WTC11 (cell line): ENCODE measurements around the gene METTL1. TPM values are rescaled to one million over a fixed set of nuclear protein-coding genes. Genes with fewer than 3 reads are reported as not detected.

Experiments
- ATAC-seq: fragments of 200-7000 bp; cut with Tn5 transposase; 2 replicates; pipeline ENCODE4 v1.10.0; 2021; ENCODE audit warnings: mild to moderate bottlenecking, moderate library complexity
- Bru-seq: library from RNA; stranded (reverse); fragments of 400-500 nt; gene quantifications from one replicate; lab custom pipeline; 2021; lab: Mats Ljungman, UMichigan
- CTCF ChIA-PET: fragments of 300-600 bp; sonication (Branson Sonifier 250); formaldehyde crosslinking; loops from one replicate; lab custom pipeline; 2021; ENCODE audit warnings: antibody characterized with exemption; lab: Charles Lee
- POLR2A ChIA-PET: fragments of 350-600 bp; sonication (Branson Sonifier 250); formaldehyde crosslinking; loops from one replicate; lab custom pipeline; 2021; ENCODE audit warnings: antibody characterized with exemption; lab: Charles Lee
- DNase-seq: peaks from one replicate; pipeline ENCODE4 v3.0.0; 2021; ENCODE audit warnings: low spot score
- H3K27ac Mint-ChIP-seq: 2 replicates; pipeline ENCODE4 v1.8.0; 2021; ENCODE audit warnings: mixed read lengths
- H3K27me3 Mint-ChIP-seq: 2 replicates; pipeline ENCODE4 v1.8.0; 2021; ENCODE audit warnings: low read depth, mild to moderate bottlenecking, moderate library complexity, mixed read lengths
- H3K36me3 Mint-ChIP-seq: 2 replicates; pipeline ENCODE4 v1.8.0; 2021; ENCODE audit warnings: mixed read lengths
- H3K4me1 Mint-ChIP-seq: 2 replicates; pipeline ENCODE4 v1.8.0; 2022; ENCODE audit warnings: mixed read lengths
- H3K4me3 Mint-ChIP-seq: 2 replicates; pipeline ENCODE4 v1.8.0; 2021; ENCODE audit warnings: mild to moderate bottlenecking, moderate library complexity, mixed read lengths
- H3K9me3 Mint-ChIP-seq: 2 replicates; pipeline ENCODE4 v1.8.0; 2021; ENCODE audit warnings: mixed read lengths
- ARID4B ChIP-seq: sonication (generic); formaldehyde crosslinking; IDR thresholded peaks from 2 replicates; pipeline ENCODE4 v1.8.0; 2023; ENCODE audit warnings: missing genetic modification reagents, mild to moderate bottlenecking, borderline replicate concordance
- ATF3 ChIP-seq: sonication (generic); formaldehyde crosslinking; conservative IDR thresholded peaks from 2 replicates; pipeline ENCODE4 v1.8.1; 2022; ENCODE audit warnings: mild to moderate bottlenecking, missing genetic modification reagents
- CREM ChIP-seq: sonication (generic); formaldehyde crosslinking; IDR thresholded peaks from 2 replicates; pipeline ENCODE4 v1.8.1; 2022; ENCODE audit warnings: mild to moderate bottlenecking, missing genetic modification reagents, moderate library complexity
- EMX1 ChIP-seq: fragments of 250-450 bp; sonication (Bioruptor Pico); IDR thresholded peaks from 2 replicates; pipeline ENCODE4 v1.8.0; 2021; ENCODE audit warnings: mild to moderate bottlenecking
- GRHL2 ChIP-seq: fragments of 250-450 bp; sonication (Bioruptor Pico); IDR thresholded peaks from 2 replicates; pipeline ENCODE4 v1.8.0; 2022; ENCODE audit warnings: mild to moderate bottlenecking, moderate library complexity; ENCODE audit not compliant: insufficient replicate concordance, severe bottlenecking
- KAT7 ChIP-seq: sonication (generic); formaldehyde crosslinking; IDR thresholded peaks from 2 replicates; pipeline ENCODE4 v1.8.1; 2023; ENCODE audit warnings: missing genetic modification reagents, mild to moderate bottlenecking, borderline replicate concordance
- MLX ChIP-seq: sonication (generic); formaldehyde crosslinking; IDR thresholded peaks from 2 replicates; pipeline ENCODE4 v1.8.1; 2023; ENCODE audit warnings: mild to moderate bottlenecking, missing genetic modification reagents, moderate library complexity
- MXD4 ChIP-seq: fragments of 250-450 bp; sonication (Bioruptor Pico); IDR thresholded peaks from 2 replicates; pipeline ENCODE4 v1.8.0; 2021; ENCODE audit warnings: mild to moderate bottlenecking, moderate library complexity, borderline replicate concordance
- NR1H2 ChIP-seq: sonication (generic); formaldehyde crosslinking; IDR thresholded peaks from 2 replicates; pipeline ENCODE4 v1.9.0; 2021; ENCODE audit warnings: mild to moderate bottlenecking, moderate library complexity, missing genetic modification reagents
- RELA ChIP-seq: sonication (generic); formaldehyde crosslinking; IDR thresholded peaks from 2 replicates; pipeline ENCODE4 v1.8.1; 2022; ENCODE audit warnings: missing genetic modification reagents, mild to moderate bottlenecking, borderline replicate concordance
- SMAD4 ChIP-seq: sonication (generic); formaldehyde crosslinking; IDR thresholded peaks from 2 replicates; pipeline ENCODE4 v1.8.0; 2022; ENCODE audit warnings: mild to moderate bottlenecking, missing genetic modification reagents
- TCF7 ChIP-seq: sonication (generic); formaldehyde crosslinking; IDR thresholded peaks from 2 replicates; pipeline ENCODE4 v1.8.0; 2022; ENCODE audit warnings: mild to moderate bottlenecking, low read depth, missing genetic modification reagents, moderate library complexity
- TEAD1 ChIP-seq: sonication (generic); formaldehyde crosslinking; IDR thresholded peaks from 2 replicates; pipeline ENCODE4 v1.8.0; 2022; ENCODE audit warnings: mild to moderate bottlenecking, missing genetic modification reagents
- ZBTB21 ChIP-seq: sonication (generic); formaldehyde crosslinking; IDR thresholded peaks from 2 replicates; pipeline ENCODE4 v1.8.1; 2023; ENCODE audit warnings: mild to moderate bottlenecking, missing genetic modification reagents, borderline replicate concordance
- ZNF121 ChIP-seq: sonication (generic); formaldehyde crosslinking; IDR thresholded peaks from 2 replicates; pipeline ENCODE4 v1.8.0; 2023; ENCODE audit warnings: missing genetic modification reagents
- ZNF532 ChIP-seq: fragments of 250-450 bp; sonication (Bioruptor Pico); IDR thresholded peaks from 2 replicates; pipeline ENCODE4 v1.9.0; 2021; ENCODE audit warnings: mild to moderate bottlenecking, borderline replicate concordance
- ZNF671 ChIP-seq: fragments of 250-450 bp; sonication (Bioruptor Pico); IDR thresholded peaks from 2 replicates; pipeline ENCODE4 v1.8.0; 2021; ENCODE audit warnings: mild to moderate bottlenecking
- long read RNA-seq, 3 experiments: library from RNA in 1 of 3; library from capped mRNA in 1 of 3; library from polyadenylated mRNA in 1 of 3; unstranded in 2 of 3; stranded (forward) in 1 of 3; transcript quantifications; one replicate each; pipeline ENCODE4 v2.0.0, GENCODE V29; 2021
- total RNA-seq: library from RNA; stranded (reverse); gene quantifications from 3 replicates; pipeline ENCODE4 v1.2.3, GENCODE V29; 2021
- TF ChIP-seq, protein P1 (sequence below): sonication (generic); formaldehyde crosslinking; IDR thresholded peaks from 2 replicates; pipeline ENCODE4 v1.8.1; 2023; ENCODE audit warnings: mild to moderate bottlenecking, missing genetic modification reagents, moderate library complexity
- TF ChIP-seq, protein P2 (sequence below): sonication (generic); formaldehyde crosslinking; IDR thresholded peaks from 2 replicates; pipeline ENCODE4 v1.8.0; 2022; ENCODE audit warnings: mild to moderate bottlenecking, missing genetic modification reagents

METTL1 gene
- total RNA-seq: 25.5 to 31.7 TPM (median 28.6 TPM) in 3 replicates
- Bru-seq, nascent RNA: percentile 87 among the genes with signal in this experiment
- long read RNA-seq, experiment 1, transcript METTL1-201 (5 exons, 1,096 nt): minor isoform, 5 of 86 reads
- long read RNA-seq, experiment 1, transcript METTL1-202 (6 exons, 2,066 nt): major isoform, 58 of 86 reads
- long read RNA-seq, experiment 1, partial matches to known transcripts: 2 of 86 reads
- long read RNA-seq, experiment 1, other reads (novel, unspliced or antisense): 21 of 86 reads
- long read RNA-seq, experiment 2, transcript METTL1-202 (6 exons, 2,066 nt): major isoform, 16 of 20 reads
- long read RNA-seq, experiment 2, partial matches to known transcripts: 1 of 20 reads
- long read RNA-seq, experiment 2, other reads (novel, unspliced or antisense): 3 of 20 reads
- long read RNA-seq, experiment 3, transcript METTL1-202 (6 exons, 2,066 nt): major isoform, 88 of 155 reads
- long read RNA-seq, experiment 3, transcript METTL1-201 (5 exons, 1,096 nt): minor isoform, 13 of 155 reads
- long read RNA-seq, experiment 3, partial matches to known transcripts: 39 of 155 reads
- long read RNA-seq, experiment 3, other reads (novel, unspliced or antisense): 15 of 155 reads

DNA sequence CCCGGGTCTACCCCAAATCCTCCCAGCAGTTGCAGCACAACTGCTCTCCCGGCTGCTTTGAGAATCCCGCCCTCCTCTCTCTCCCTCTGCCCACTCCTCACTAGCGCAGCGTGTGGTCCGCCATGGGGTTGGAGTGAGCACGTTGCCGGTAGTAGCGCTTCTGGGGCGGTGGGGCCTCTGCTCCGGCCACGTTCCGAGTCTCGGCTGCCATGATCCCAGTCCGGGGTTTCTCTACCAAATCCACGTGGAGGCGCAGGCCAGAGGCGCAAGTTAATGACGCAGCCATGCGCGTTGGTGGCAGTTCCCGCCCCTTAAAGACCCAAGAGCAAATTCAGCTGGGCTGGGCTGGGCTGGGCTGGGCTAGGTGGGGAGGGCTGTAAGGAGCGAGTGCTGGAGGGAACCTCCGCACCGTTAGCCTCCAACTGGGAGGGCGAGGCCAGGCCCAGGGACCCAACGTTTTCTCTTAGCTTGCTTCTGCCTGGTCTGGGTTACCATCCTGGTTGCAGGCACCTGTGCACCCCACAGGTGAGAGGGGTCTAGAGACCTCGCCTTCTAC is at the start of gene METTL1:
METTL1 (minus strand) TSS at position 233 of the 556 bp plus-strand sequence; CDS start at position 211, 22 bp downstream.
- H3K9me3 Mint-ChIP-seq: no peaks in the 10 kb centered on the region
- H3K27ac Mint-ChIP-seq: peak within 1 kb of the TSS; percentile 100
- POLR2A ChIA-PET: interaction anchor here (0.7 to 1.0 kb wide), 10 partner anchors 8 to 81 kb away, joined by 3 to 6 read pairs (median 4); partner anchors contain the start of genes CDK4, CTDSP2 and TSPAN31
- peaks cover 10% of the 10 kb centered on the region for H3K4me1 Mint-ChIP-seq
- CTCF ChIA-PET: interaction anchor here (0.6 to 1.5 kb wide), 11 partner anchors 9 to 1088 kb away, joined by 3 to 19 read pairs (median 3); partner anchors contain the start of gene TSFM
- DNase-seq (peak; percentile 97), ATAC-seq (peak; percentile 89)
- H3K27me3 Mint-ChIP-seq: peaks cover 31% of the 10 kb centered on the region
- H3K4me3 Mint-ChIP-seq: peak within 1 kb of the TSS; percentile 97
- H3K36me3 Mint-ChIP-seq: peaks cover 23% of the 10 kb centered on the region
- TF ChIP-seq, protein P1, sequence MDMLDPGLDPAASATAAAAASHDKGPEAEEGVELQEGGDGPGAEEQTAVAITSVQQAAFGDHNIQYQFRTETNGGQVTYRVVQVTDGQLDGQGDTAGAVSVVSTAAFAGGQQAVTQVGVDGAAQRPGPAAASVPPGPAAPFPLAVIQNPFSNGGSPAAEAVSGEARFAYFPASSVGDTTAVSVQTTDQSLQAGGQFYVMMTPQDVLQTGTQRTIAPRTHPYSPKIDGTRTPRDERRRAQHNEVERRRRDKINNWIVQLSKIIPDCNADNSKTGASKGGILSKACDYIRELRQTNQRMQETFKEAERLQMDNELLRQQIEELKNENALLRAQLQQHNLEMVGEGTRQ (CRISPR knock-in tag): peak; percentile 81
- TF ChIP-seq NR1H2 (CRISPR knock-in tag): no peak
- peak; percentile 83; the same call in 1 of the 2 replicates for TF ChIP-seq TEAD1 (CRISPR knock-in tag)
- TF ChIP-seq GRHL2 (CRISPR knock-in tag): no peak
- TF ChIP-seq ZNF121 (CRISPR knock-in tag): no peak
- TF ChIP-seq SMAD4: no peak
- no peak for TF ChIP-seq MLX (CRISPR knock-in tag)
- TF ChIP-seq TCF7 (CRISPR knock-in tag): no peak
- TF ChIP-seq, protein P2, sequence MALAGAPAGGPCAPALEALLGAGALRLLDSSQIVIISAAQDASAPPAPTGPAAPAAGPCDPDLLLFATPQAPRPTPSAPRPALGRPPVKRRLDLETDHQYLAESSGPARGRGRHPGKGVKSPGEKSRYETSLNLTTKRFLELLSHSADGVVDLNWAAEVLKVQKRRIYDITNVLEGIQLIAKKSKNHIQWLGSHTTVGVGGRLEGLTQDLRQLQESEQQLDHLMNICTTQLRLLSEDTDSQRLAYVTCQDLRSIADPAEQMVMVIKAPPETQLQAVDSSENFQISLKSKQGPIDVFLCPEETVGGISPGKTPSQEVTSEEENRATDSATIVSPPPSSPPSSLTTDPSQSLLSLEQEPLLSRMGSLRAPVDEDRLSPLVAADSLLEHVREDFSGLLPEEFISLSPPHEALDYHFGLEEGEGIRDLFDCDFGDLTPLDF: no peak
- peak; percentile 88 for TF ChIP-seq ZBTB21
- 0 out of 2 replicates have a peak, but pooled peaks have one; percentile 17 for TF ChIP-seq ATF3 (CRISPR knock-in tag)
- peak; percentile 78; the same call in 1 of the 2 replicates for TF ChIP-seq RELA (CRISPR knock-in tag)
- no peak for TF ChIP-seq MXD4
- no peak for TF ChIP-seq KAT7 (CRISPR knock-in tag)
- TF ChIP-seq CREM: peak; percentile 97
- TF ChIP-seq ARID4B (CRISPR knock-in tag): peak; percentile 93
- no peak for TF ChIP-seq ZNF532 (CRISPR knock-in tag)
- TF ChIP-seq EMX1: no peak
- no peak for TF ChIP-seq ZNF671
